ENCODE results near the gene GATA6. TPM values are rescaled to one million over a fixed set of nuclear protein-coding genes. Genes with fewer than 3 reads are reported as not detected.
"Not testable (repeated sequence)": the region's sequence is repeated elsewhere in the genome, so short reads cannot be mapped to it uniquely, and the experiment has no call there.

Gene GATA6
- total and polyA plus RNA-seq, 2 of the 8 experiments (the other 6 are each of a cell fraction or from before 2014, with no cell fraction given) = 0.09 TPM; not detected in 1

DNA sequence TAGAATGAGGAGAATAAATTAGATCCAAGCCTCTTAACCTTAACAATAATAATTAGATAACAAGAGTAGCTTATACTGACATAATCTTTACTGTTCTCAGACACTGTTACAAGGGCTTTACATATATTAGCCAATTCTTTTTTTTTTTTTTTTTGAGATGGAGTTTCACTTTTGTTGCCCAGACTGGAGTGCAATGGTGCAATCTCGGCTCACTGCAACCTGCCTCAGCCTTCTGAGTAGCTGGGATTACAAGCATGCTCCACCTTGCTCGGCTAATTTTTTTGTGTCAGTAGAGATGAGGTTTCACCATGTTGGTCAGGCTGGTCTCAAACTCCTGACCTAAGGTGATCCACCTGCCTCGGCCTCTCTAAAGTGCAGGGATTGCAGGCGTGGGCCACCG is 27.6 kb downstream of the GATA6 start:
- H3K18ac ChIP-seq (ENCODE audit: extremely low read depth, low read length); H3K4ac ChIP-seq (replicated peaks; ENCODE audit: insufficient read length, low read depth, low read length); H2BK12ac ChIP-seq (ENCODE audit: low read depth, low read length); H3K79me2 ChIP-seq (ENCODE audit: control insufficient read depth in 1 of 2, insufficient read depth in 2 of 2, low read length in 2 of 2); H3K9ac ChIP-seq (replicated peaks in 1 of 4; ENCODE audit: extremely low read depth in 1 of 4, low read depth in 3 of 4, low read length in 3 of 4); H3K14ac ChIP-seq (ENCODE audit: insufficient read length); H3K23ac ChIP-seq (ENCODE audit: insufficient read length); H3K36me3 ChIP-seq (ENCODE audit: control insufficient read depth in 2 of 4, insufficient read depth in 4 of 4, low read length in 3 of 4); H3K79me1 ChIP-seq (ENCODE audit: low read depth, low read length); H4K5ac ChIP-seq (ENCODE audit: insufficient read length, low read depth, low read length); H4K20me1 ChIP-seq (replicated peaks in 1 of 2; ENCODE audit: control insufficient read depth in 1 of 2, insufficient read depth in 2 of 2, low read length in 2 of 2); DNase-seq (ENCODE audit: low read depth in 1 of 2, low spot score in 2 of 2); H2BK120ac ChIP-seq (replicated peaks; ENCODE audit: low read depth, low read length); H3K4me2 ChIP-seq (ENCODE audit: insufficient read depth in 1 of 2, low read depth in 2 of 2, low read length in 2 of 2); H3K23me2 ChIP-seq (ENCODE audit: low read depth, low read length); H3K4me1 ChIP-seq (replicated peaks in 1 of 4; ENCODE audit: control insufficient read depth in 3 of 4, insufficient read depth in 4 of 4, low read length in 3 of 4); H3K4me3 ChIP-seq (ENCODE audit: extremely low read depth in 1 of 4, insufficient read depth in 2 of 4, low read depth in 3 of 4, low read length in 4 of 4); H2AK5ac ChIP-seq (ENCODE audit: low read depth, low read length); H3K27me3 ChIP-seq (replicated peaks in 1 of 4; ENCODE audit: control insufficient read depth in 3 of 4, extremely low read depth in 1 of 4, insufficient read depth in 3 of 4, low read length in 3 of 4); H2BK15ac ChIP-seq (ENCODE audit: low read length); H2BK5ac ChIP-seq (ENCODE audit: low read depth, low read length); POLR2A ChIA-PET (ENCODE audit: partially characterized antibody); H3K9me3 ChIP-seq (ENCODE audit: insufficient read depth in 2 of 2, low read depth in 1 of 2, low read length in 1 of 2); FAIRE-seq; H3K27ac ChIP-seq (ENCODE audit: low read depth, low read length); H4K8ac ChIP-seq (ENCODE audit: extremely low read depth, insufficient read depth, low read length); H4K91ac ChIP-seq (replicated peaks; ENCODE audit: insufficient read length, low read length); H2AFZ ChIP-seq (ENCODE audit: low read length); H3K56ac ChIP-seq (replicated peaks; ENCODE audit: insufficient read length, low read depth, low read length); H2BK20ac ChIP-seq (ENCODE audit: low read length): not testable (repeated sequence)
- WGBS, 2 experiments (ENCODE audit: extremely low coverage in 1 of 2, insufficient coverage in 1 of 2, insufficient read length in 1 of 2, insufficient replicate concordance in 2 of 2, low coverage in 1 of 2, low lambda C conversion rate in 2 of 2, missing lambda C conversion rate in 1 of 2) = 98% methylated on average over 5 of the region's 5 CpGs; no CpG with 5 or more reads in 1 of the 2 experiments
- CTCF ChIA-PET (ENCODE audit: partially characterized antibody) = interaction anchor here (1.0 to 3.3 kb wide), 4 partner anchors 8 to 290 kb away, joined by 3 to 10 read pairs (median 4); no protein-coding TSS in a partner anchor
